Smooth muscle cell of the brain vasculature (primary cell): Measurements from ENCODE around the gene CAAP1.
"Not testable (repeated sequence)": the region's sequence is repeated elsewhere in the genome, so short reads cannot be mapped to it uniquely, and the experiment has no call there.

Source experiments
- DNase-seq: peaks from one replicate; pipeline ENCODE4 v3.0.0-alpha.2; 2012; ENCODE audit warnings: low read depth, low spot score

Gene CAAP1

DNA sequence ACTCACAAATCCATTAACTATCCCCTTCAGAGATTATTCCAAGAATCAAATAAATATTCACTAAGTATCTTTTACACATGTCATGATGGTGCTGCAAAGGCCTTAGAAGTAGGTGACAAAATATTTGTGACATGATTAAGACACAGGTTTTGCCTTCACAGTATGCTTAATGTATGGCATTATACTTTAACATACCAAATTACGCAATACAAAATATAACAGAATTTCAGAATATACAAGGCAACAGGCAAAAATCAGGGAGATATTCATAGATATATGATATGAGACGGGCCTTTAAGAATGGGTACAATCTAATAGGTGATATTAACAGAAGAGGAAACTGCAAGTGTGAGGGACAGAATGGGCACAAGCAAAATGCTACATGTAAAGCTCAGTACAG is 41.6 kb downstream of the CAAP1 start:
- DNase-seq = no peak

DNA sequence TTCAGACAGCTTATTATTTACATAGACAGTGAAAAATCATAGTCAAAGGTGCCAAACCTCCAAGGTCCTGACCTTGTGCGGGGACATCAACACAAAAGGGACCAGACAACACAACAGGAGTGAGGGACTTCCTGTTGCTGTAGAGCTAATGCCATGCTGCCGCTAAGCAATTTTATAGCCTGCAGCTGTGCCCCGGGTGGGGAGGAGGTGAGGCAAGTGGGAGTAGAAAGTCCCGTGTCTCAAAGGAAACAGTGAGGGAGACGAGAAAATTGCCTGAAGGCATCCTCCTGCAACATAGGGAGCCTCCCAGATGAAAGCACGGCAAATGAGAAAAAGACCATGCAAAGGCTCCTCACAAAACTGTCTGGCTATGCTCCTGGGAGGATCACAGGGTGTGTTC is 58.8 kb downstream of the CAAP1 start:
- no peak for DNase-seq

DNA sequence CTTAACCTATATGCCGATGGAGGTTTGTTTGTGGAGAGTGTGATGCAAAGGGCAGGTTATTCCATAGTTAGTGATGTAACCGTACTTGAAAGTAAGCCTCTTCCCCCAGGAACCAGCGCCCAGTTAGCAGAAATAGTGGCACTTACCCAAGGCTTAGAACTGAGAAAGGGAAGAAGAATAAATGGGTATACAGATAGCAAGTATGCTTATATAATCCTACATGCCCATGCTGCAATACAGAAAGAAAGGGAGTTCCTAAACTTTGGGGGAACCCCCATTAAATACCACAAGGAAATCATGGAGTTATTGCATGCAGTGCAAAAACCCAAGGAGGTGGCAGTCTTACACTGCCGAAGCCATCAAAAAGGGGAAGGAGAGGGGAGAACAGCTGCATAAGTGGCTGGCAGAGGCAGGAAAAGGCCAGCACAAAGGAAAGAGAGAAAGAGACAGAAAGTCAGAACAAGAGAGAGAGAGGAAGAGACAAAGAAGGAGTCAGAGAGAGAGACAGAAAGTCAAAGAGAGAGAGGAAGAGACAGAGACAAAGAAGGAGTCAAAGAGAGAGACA is 64.1 kb downstream of the CAAP1 start:
- DNase-seq = not testable (repeated sequence)

DNA sequence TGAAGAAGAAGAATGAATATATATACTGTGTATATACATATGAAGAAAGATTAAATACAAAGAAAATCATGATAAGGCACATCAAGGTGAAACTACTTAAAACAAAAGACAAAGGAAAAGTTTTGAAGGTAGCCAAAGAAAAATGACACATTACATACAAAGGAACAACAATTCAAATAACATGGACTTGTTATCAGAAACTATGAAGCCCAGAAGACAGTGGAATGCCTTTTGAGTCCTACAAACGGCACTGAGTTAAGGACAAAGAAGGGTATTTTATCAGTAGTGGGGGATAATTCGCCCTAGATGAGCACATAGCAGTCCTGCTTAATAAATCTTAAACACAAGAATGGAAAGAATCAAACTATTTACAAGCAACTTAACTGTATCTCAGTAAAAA is 77.8 kb downstream of the CAAP1 start:
- no peak for DNase-seq

DNA sequence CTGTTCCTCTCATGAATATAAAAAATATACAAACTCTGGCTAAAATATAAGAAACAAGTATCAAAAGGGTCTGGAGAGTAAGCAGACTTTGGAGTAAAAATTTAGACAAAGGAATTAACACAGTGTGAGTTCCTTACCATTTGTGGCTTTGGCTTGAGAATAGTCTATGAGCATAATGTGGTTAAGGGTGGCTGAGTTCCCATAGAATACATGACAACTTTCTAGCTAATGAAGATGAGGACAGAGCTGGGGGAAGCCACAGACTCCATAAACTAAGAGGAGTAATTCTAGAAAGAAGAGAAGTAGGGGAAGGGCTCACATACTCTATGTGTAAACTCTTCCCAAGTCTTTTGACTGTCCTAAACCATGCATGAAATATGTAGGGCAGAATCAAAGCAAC is 79.4 kb downstream of the CAAP1 start:
- DNase-seq = no peak

DNA sequence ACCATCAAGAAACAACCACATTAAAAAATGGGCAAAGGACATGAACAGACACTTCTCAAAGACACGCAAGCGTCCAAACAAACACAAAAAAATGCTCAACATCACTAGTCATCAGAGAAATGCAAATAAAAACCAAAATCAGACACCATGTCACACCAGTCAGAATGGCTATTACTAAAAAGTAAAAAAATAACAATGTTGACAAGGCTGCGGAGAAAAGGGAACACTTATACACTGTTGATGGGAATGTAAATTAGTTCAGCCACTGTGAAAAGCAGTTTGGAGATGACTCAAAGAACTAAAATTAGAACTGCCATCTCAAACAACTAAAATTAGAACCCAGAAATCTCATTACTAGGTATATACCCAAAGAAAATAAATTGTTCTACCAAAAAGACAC is 80.4 kb downstream of the CAAP1 start:
- DNase-seq = no peak

DNA sequence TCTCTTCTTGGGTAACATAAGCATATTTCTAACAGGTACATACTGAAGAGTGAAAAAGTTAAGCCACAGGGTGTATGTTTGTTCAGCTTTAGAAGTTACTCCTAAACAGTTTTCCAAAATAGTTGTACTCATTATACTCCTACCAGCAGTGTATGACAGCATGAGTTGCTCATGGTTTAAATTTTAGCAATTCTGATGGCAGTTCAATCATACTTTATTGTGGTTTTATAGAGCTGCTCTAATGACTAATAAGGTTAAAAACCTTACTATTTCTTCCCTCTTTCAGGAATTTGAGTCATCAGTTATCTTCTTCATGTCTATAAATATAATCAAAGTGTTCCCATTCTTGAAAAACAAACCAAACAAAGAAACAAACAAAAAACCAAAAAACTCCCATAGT is 81.5 kb downstream of the CAAP1 start:
- DNase-seq = no peak

DNA sequence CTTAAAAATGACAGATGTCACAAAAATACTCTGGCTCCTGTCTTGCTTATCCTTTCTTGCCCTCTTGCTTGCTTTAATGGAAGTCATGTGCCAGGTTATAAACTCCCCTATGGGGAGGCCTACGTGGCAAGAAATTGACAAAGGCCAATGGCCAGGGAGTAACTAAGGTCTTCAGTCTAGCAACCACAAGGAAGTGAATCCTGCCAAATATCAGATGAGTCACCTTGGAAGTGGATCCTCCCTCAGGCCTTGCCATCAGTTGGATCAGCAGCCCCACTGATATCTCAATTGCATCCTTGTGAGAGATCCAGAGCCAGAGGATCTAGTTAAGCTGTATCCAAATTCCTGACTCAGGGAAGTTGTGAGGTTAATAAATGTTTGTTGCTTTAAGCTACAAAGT is 82.8 kb downstream of the CAAP1 start:
- no peak for DNase-seq

DNA sequence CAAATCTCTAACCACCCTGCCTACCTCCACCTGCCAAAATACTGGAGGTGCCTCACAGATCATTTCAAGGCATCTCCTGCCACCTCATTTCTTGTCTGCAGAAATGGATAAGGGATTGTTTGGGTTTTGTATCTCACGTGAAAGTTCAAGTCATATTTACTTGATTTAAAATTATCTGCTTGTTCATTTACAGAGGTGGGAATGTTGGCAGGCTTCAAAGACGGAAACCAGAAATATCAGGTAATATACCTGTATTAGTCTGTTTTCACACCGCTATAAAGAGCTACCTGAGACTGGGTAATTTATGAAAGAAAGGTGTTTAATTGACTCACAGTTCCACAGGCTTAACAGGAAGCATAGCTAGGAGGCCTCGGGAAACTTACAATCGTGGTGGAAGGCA is 85.4 kb downstream of the CAAP1 start:
- DNase-seq = no peak

DNA sequence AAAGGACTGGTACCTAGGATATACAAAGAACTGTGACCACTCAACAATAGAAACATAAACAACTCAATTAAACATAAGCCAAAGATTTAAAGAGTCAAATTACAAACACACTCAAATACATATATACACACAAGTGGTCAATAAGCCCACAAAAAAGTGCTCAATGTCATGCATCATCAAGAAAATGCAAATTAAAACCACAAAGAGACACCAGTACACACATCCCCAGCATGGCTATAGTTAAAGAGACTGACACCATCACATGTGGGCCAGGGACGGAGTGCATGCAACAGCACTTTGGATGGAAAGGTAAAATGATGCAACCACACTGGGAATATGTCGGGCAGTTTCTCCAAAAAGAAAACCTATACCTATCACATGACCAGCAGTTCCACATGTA is 89.7 kb downstream of the CAAP1 start:
- DNase-seq = no peak

DNA sequence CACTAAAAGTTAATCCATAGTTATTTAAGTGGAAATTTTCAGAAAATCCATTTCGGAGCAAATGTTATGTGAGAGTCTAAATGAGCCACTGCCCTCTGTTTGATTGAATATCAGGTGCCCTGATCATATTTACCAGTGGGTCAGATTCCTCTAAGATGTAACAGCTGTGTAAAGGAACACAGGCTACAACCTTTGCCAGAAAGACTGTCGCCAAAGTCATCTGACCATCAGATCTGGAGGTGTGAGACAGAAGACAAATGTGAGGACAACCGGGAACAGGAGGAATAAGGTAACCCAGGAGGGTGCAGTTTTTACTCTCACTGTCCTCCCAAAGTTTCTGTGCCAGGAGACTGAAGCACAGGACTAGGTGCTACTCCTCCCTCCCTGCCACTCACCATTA is 90.8 kb downstream of the CAAP1 start:
- no peak for DNase-seq

DNA sequence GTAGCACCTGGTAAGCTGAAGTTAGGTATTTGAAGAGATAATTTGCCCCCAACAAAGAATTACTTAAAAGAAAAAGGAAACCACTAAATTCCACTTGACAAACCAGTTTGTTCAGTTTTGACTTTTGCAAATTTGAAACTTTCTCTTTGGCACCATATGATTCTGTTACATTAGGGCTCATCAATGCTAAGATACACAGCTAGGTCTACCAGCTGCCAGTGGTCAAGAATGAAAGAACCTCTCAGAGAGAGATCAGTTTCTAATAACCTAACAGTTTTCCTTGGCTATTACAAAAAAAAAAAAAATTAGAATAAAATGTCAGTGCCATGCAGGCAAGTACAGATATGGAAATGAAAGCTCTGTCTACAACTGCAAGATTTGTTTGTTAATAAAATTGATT is 92.3 kb downstream of the CAAP1 start:
- DNase-seq = no peak

DNA sequence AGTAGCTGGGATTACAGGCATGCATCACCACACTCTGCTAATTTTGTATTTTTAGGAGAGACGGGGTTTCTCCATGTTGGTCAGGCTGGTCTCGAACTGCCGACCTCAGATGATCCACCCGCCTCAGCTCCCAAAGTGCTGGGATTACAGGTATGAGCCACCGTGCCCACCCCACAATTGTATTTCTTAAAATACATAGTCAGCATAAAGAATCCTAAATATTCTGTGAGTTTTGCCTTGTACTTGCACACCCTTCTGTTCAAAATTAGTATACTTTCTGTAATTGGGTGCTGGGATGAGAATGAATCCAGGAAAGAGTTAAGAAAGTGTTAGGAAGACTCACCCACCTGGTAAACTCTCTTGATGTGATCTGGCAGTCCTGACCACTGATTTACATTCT is 101.3 kb downstream of the CAAP1 start:
- no peak for DNase-seq
